A549 (cell line): ENCODE data around the gene CEP152. TPM values are rescaled to one million over a fixed set of nuclear protein-coding genes. Genes with fewer than 3 reads are reported as not detected.

ENCODE experiments used
- ATAC-seq, 2 experiments: fragments of 200-7000 bp in 1 of 2; fragments of >200 bp in 1 of 2; cut with Nextera tagmentation in 1 of 2; cut with Tn5 transposase in 1 of 2; 3 replicates each; pipeline versions ENCODE4 v1.8.0 to v1.9.1; 2018 to 2020; ENCODE audit warnings: mild to moderate bottlenecking in 1 of 2, moderate library complexity in 1 of 2
- CTCF ChIA-PET: fragments of 300-600 bp; sonication (Branson Sonifier 250); formaldehyde crosslinking; extraction: SDS; loops from one replicate; lab custom pipeline; 2021; ENCODE audit warnings: antibody characterized with exemption, inconsistent platforms; lab: Yijun Ruan, JAX
- POLR2A ChIA-PET: fragments of 350-600 bp; formaldehyde crosslinking; extraction: SDS; loops from one replicate; lab custom pipeline; 2021; ENCODE audit warnings: antibody characterized with exemption, inconsistent platforms; lab: Yijun Ruan, JAX
- DNase-seq, 2 experiments: peaks; one replicate each; pipeline versions ENCODE4 v3.0.0 to v3.0.0-alpha.2; 2011 to 2016; ENCODE audit warnings: low read depth in 1 of 2, low spot score in 1 of 2
- FAIRE-seq: peaks from 2 replicates; lab custom pipeline; 2011; peaks lifted over from hg19 to GRCh38; lab: Jason Lieb, UNC
- H3K27ac ChIP-seq, 2 experiments: fragments of >200 bp; sonication (Bioruptor Twin); formaldehyde crosslinking; 3 replicates each; pipeline ENCODE4 v1.5.1; 2016 to 2017
- H3K4me1 ChIP-seq: fragments of >200 bp; sonication (Bioruptor Twin); formaldehyde crosslinking; 3 replicates; pipeline ENCODE4 v1.6.1; 2016
- H3K4me2 ChIP-seq: fragments of >200 bp; sonication (Bioruptor Twin); formaldehyde crosslinking; 3 replicates; pipeline ENCODE4 v1.6.1; 2016
- H3K4me3 ChIP-seq: fragments of >200 bp; sonication (Bioruptor Twin); formaldehyde crosslinking; 3 replicates; pipeline ENCODE4 v1.5.1; 2016
- H3K9me3 ChIP-seq: fragments of >200 bp; sonication (Bioruptor Twin); formaldehyde crosslinking; 3 replicates; pipeline ENCODE4 v1.6.1; 2016
- BHLHE40 ChIP-seq: IDR thresholded peaks from 2 replicates; pipeline ENCODE4 v1.6.1; 2012; ENCODE audit warnings: low read depth, low read length, inconsistent platforms
- CHD2 ChIP-seq: fragments of 150-350 bp; IDR thresholded peaks from 2 replicates; pipeline ENCODE4 v1.6.1; 2014; ENCODE audit warnings: low read length; ENCODE audit not compliant: partially characterized antibody
- EHMT2 ChIP-seq: fragments of 200-600 bp; sonication (generic); IDR thresholded peaks from 2 replicates; pipeline ENCODE4 v1.6.1; 2016; ENCODE audit warnings: antibody characterized with exemption, low read depth, mild to moderate bottlenecking, moderate library complexity
- HOXA7 ChIP-seq: fragments of 250-450 bp; sonication (Bioruptor Pico); IDR thresholded peaks from 2 replicates; pipeline ENCODE4 v1.5.0; 2020; ENCODE audit warnings: mild to moderate bottlenecking, moderate library complexity
- KDM5A ChIP-seq: fragments of 200-600 bp; sonication (generic); IDR thresholded peaks from 2 replicates; pipeline ENCODE4 v1.6.1; 2016; ENCODE audit warnings: antibody characterized with exemption, mild to moderate bottlenecking
- MAX ChIP-seq: IDR thresholded peaks from 2 replicates; pipeline ENCODE4 v1.6.1; 2012
- NFE2L2 ChIP-seq: fragments of 150-350 bp; conservative IDR thresholded peaks from 2 replicates; pipeline ENCODE4 v1.6.1; 2014; ENCODE audit warnings: low read length
- NPAS2 ChIP-seq: fragments of 250-450 bp; sonication (Bioruptor Pico); IDR thresholded peaks from 2 replicates; pipeline ENCODE4 v1.8.0; 2022; ENCODE audit warnings: mild to moderate bottlenecking, moderate library complexity, borderline replicate concordance
- RARB ChIP-seq: fragments of 250-450 bp; sonication (Bioruptor Pico); IDR thresholded peaks from 2 replicates; pipeline ENCODE4 v1.8.0; 2021; ENCODE audit warnings: mild to moderate bottlenecking, moderate library complexity
- RCOR1 ChIP-seq: fragments of 150-350 bp; IDR thresholded peaks from 2 replicates; pipeline ENCODE4 v1.6.1; 2014; ENCODE audit warnings: antibody characterized with exemption, low read length, low read depth
- REST ChIP-seq: fragments of 200-600 bp; sonication (generic); IDR thresholded peaks from 2 replicates; pipeline ENCODE4 v1.6.1; 2016; ENCODE audit warnings: antibody characterized with exemption, mild to moderate bottlenecking, moderate library complexity
- WGBS: methylation state at CpG from one replicate; pipeline ENCODE4 v1.1.6; 2017; ENCODE audit errors: missing lambda C conversion rate; 5-methylcytosine and 5-hydroxymethylcytosine counted together
- polyA plus RNA-seq, 4 experiments: library from polyadenylated mRNA; depleted of rRNA in 3 of 4; stranded (reverse); fragments of >200 nt; fragmentation: RNase III in 1 of 4; extraction: RNeasy Plus Mini Kit Qiagen cat#74134 plus additional on column Dnase treatment in 1 of 4; gene quantifications; 2 replicates in 3 of 4; 3 replicates in 1 of 4; pipeline ENCODE4 v1.2.3, GENCODE V29; 2011 to 2017
- TF ChIP-seq, protein P1 (sequence below): fragments of 250-450 bp; sonication (Bioruptor Pico); IDR thresholded peaks from 2 replicates; pipeline ENCODE4 v1.5.0; 2020; ENCODE audit warnings: low read depth, mild to moderate bottlenecking, moderate library complexity
- TF ChIP-seq, protein P2 (sequence below): fragments of >200 bp; sonication (Bioruptor Twin); formaldehyde crosslinking; IDR thresholded peaks from 3 replicates; pipeline ENCODE4 v1.6.1; 2016
- TF ChIP-seq, protein P3 (sequence below): IDR thresholded peaks from 2 replicates; pipeline ENCODE4 v1.6.1; 2012

The CEP152 gene
- polyA plus RNA-seq, 2 of the 4 experiments (the other 2 are of a cell fraction) = 3.9 to 4.3 TPM

- DNase-seq (no peak), FAIRE-seq (no peak), ATAC-seq (no peak)
- POLR2A ChIA-PET = no interaction called here
- TF ChIP-seq EHMT2 (no peak), RCOR1 (no peak), KDM5A (no peak), CHD2 (no peak)
- TF ChIP-seq, protein P1, sequence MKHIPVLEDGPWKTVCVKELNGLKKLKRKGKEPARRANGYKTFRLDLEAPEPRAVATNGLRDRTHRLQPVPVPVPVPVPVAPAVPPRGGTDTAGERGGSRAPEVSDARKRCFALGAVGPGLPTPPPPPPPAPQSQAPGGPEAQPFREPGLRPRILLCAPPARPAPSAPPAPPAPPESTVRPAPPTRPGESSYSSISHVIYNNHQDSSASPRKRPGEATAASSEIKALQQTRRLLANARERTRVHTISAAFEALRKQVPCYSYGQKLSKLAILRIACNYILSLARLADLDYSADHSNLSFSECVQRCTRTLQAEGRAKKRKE (CRISPR knock-in tag) = no peak
- Histone ChIP-seq H3K9me3 (no peaks in the 10 kb centered on the region), H3K4me1 (no peaks in the 10 kb centered on the region), H3K27ac (no peak overlapping the region), H3K4me2 (no peak overlapping the region), H3K4me3 (no peak overlapping the region)
- CTCF ChIA-PET = interaction anchor here (1.3 kb wide), 1 partner anchor 10 kb away, joined by 4 read pairs; no protein-coding TSS in a partner anchor
- 53% methylated on average over 6 of the region's 6 CpGs for WGBS
These were observed 31.6 kb upstream of the CEP152 start for GRCh38 chr15:48842501-48842900.

- FAIRE-seq = no peak
- TF ChIP-seq NPAS2 (CRISPR knock-in tag) (no peak), MAX (no peak), REST (no peak), HOXA7 (CRISPR knock-in tag) (no peak), NFE2L2 (no peak)
- TF ChIP-seq, protein P2, sequence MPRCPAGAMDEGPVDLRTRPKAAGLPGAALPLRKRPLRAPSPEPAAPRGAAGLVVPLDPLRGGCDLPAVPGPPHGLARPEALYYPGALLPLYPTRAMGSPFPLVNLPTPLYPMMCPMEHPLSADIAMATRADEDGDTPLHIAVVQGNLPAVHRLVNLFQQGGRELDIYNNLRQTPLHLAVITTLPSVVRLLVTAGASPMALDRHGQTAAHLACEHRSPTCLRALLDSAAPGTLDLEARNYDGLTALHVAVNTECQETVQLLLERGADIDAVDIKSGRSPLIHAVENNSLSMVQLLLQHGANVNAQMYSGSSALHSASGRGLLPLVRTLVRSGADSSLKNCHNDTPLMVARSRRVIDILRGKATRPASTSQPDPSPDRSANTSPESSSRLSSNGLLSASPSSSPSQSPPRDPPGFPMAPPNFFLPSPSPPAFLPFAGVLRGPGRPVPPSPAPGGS = no peak
- H3K9me3 ChIP-seq = 0 out of 3 replicates have a peak, but pooled peaks cover 4% of the 10 kb centered on the region
- no peak for DNase-seq
- WGBS = 46% methylated on average over 4 of the region's 5 CpGs
- POLR2A ChIA-PET = no interaction called here
- no peaks in the 10 kb centered on the region for H3K4me1 ChIP-seq
- no peak for ATAC-seq
- no peak overlapping the region for H3K27ac ChIP-seq
- no peak overlapping the region for H3K4me3 ChIP-seq
- CTCF ChIA-PET = no interaction called here
- H3K4me2 ChIP-seq = no peak overlapping the region
These were observed 23.9 kb upstream of the CEP152 start for GRCh38 chr15:48834756-48835155.

- TF ChIP-seq RARB (CRISPR knock-in tag) (no peak), BHLHE40 (no peak)
- TF ChIP-seq, protein P3, sequence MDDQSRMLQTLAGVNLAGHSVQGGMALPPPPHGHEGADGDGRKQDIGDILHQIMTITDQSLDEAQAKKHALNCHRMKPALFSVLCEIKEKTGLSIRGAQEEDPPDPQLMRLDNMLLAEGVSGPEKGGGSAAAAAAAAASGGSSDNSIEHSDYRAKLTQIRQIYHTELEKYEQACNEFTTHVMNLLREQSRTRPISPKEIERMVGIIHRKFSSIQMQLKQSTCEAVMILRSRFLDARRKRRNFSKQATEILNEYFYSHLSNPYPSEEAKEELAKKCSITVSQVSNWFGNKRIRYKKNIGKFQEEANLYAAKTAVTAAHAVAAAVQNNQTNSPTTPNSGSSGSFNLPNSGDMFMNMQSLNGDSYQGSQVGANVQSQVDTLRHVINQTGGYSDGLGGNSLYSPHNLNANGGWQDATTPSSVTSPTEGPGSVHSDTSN = no peak
- ATAC-seq (no peak), DNase-seq (no peak), FAIRE-seq (no peak)
- H3K9me3 ChIP-seq = 0 out of 3 replicates have a peak, but pooled peaks cover 4% of the 10 kb centered on the region
- no peak overlapping the region for H3K4me2 ChIP-seq
- H3K4me1 ChIP-seq = no peaks in the 10 kb centered on the region
- CTCF ChIA-PET = no interaction called here
- no peak overlapping the region for H3K4me3 ChIP-seq
- no peak overlapping the region for H3K27ac ChIP-seq
- POLR2A ChIA-PET = no interaction called here
These were observed 22.8 kb upstream of the CEP152 start for GRCh38 chr15:48833526-48834239.
